Vagina (tissue), 2 donors: ENCODE results near the gene HLA-DQA2. TPM values are rescaled to one million over a fixed set of nuclear protein-coding genes. Genes with fewer than 3 reads are reported as not detected.

Experiments
- DNase-seq, 2 donors: peaks; one replicate each; pipeline ENCODE4 v3.0.0-alpha.2; 2017; ENCODE audit errors: extremely low spot score in 2 of 2
- H3K27ac ChIP-seq: fragments of 200-600 bp; sonication (generic); one replicate; pipeline ENCODE4 v1.5.1; 2019
- H3K27me3 ChIP-seq: fragments of 200-600 bp; sonication (generic); one replicate; pipeline ENCODE4 v1.5.1; 2019
- H3K36me3 ChIP-seq, 2 donors: fragments of 200-600 bp; sonication (generic); one replicate each; pipeline ENCODE4 v1.5.1; 2017 to 2019
- H3K4me1 ChIP-seq: fragments of 200-600 bp; sonication (generic); one replicate; pipeline ENCODE4 v1.5.1; 2019
- H3K4me3 ChIP-seq, 2 donors: fragments of 200-600 bp; sonication (generic); 1 replicate in 1 of 2; 2 replicates in 1 of 2; pipeline ENCODE4 v1.5.1; 2016 to 2019
- H3K9me3 ChIP-seq: fragments of 200-600 bp; sonication (generic); one replicate; pipeline ENCODE4 v1.5.1; 2019
- CTCF ChIP-seq, 3 experiments: fragments of 450-650 bp in 2 of 3; fragments of 200-600 bp in 1 of 3; sonication (generic) in 1 of 3; IDR thresholded peaks; one replicate each; pipeline ENCODE4 v1.5.1; 2017 to 2019; ENCODE audit warnings: antibody characterized with exemption in 3 of 3, mild to moderate bottlenecking in 2 of 3, moderate library complexity in 2 of 3
- POLR2A ChIP-seq, 2 donors: fragments of 450-650 bp; IDR thresholded peaks; one replicate each; pipeline ENCODE4 v1.6.1; 2017; ENCODE audit warnings: antibody characterized with exemption in 2 of 2, mild to moderate bottlenecking in 2 of 2, moderate library complexity in 2 of 2
- POLR2AphosphoS5 ChIP-seq, 2 donors: sonication (generic); formaldehyde crosslinking; IDR thresholded peaks; one replicate each; pipeline ENCODE4 v1.9.0; 2017; ENCODE audit warnings: antibody characterized with exemption in 2 of 2, mild to moderate bottlenecking in 2 of 2, low read depth in 1 of 2; ENCODE audit not compliant: insufficient read depth in 1 of 2
- intact Hi-C: fragments of 100-400 bp; cut with DNase I; formaldehyde crosslinking; loops from one replicate; pipeline ENCODE4 v1.15.1; 2023
- total RNA-seq: library from RNA; depleted of rRNA; stranded (reverse); fragments of >200 nt; gene quantifications from one replicate; pipeline ENCODE4 v1.2.3, GENCODE V29; 2016

HLA-DQA2 gene
- total RNA-seq, 1 donor from 2014 or later: 2.2 TPM

DNA sequence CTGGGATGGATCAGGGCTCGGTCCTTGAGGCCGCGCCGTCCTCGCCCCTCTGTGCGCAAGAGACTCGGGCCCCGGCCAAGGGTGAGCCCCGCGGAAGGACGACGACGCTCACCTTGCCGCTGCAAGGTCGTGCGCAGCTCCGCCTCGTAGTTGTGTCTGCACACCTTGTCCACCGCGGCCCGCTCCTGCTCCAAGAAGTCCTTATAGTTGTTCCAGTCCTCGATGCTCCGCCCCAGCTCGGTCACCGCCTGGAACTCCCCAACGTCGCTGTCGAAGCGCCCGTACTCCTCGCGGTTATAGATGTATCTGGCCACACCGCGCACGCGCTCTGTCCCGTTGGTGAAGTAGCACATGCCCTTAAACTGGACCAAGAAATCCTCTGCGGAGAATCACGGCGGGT, 20.4 kb downstream of the HLA-DQA2 start:
- no peak for DNase-seq

GRCh38 chr6:32763421-32763820, 22.2 kb downstream of the HLA-DQA2 start, which contains the start of gene HLA-DQB2:
Gene HLA-DQB2, minus strand, starts transcription at chr6:32763532. Its CDS starts 62 bp downstream, at chr6:32763470.
- H3K36me3 ChIP-seq: no peaks in the 10 kb centered on the region
- H3K27me3 ChIP-seq: no peaks in the 10 kb centered on the region
- H3K9me3 ChIP-seq: no peaks in the 10 kb centered on the region
- no peak for DNase-seq
- no peak within 1 kb of the TSS for H3K4me3 ChIP-seq
- no peak within 1 kb of the TSS for H3K27ac ChIP-seq
- no peaks in the 10 kb centered on the region for H3K4me1 ChIP-seq
- intact Hi-C loops: no loop called here
- no peak for TF ChIP-seq CTCF (IDR thresholded peaks at IDR 0.05)
- TF ChIP-seq POLR2AphosphoS5 (IDR thresholded peaks at IDR 0.05; ENCODE audit: insufficient read depth in 1 of 2, low read depth in 1 of 2): no peak
- no peak for TF ChIP-seq POLR2A (IDR thresholded peaks at IDR 0.05)

More for the DNA sequence above, 20.4 kb downstream of the HLA-DQA2 start:
- H3K9me3 ChIP-seq: no peaks in the 10 kb centered on the region
- TF ChIP-seq CTCF (IDR thresholded peaks at IDR 0.05): no peak
- TF ChIP-seq POLR2AphosphoS5 (IDR thresholded peaks at IDR 0.05; ENCODE audit: insufficient read depth in 1 of 2, low read depth in 1 of 2): no peak
- no peak for TF ChIP-seq POLR2A (IDR thresholded peaks at IDR 0.05)
- no peaks in the 10 kb centered on the region for H3K4me1 ChIP-seq
- H3K27ac ChIP-seq: no peak overlapping the region
- no peaks in the 10 kb centered on the region for H3K36me3 ChIP-seq
- intact Hi-C loops: no loop called here
- H3K4me3 ChIP-seq: no peak overlapping the region
- no peaks in the 10 kb centered on the region for H3K27me3 ChIP-seq

- intact Hi-C loops: no loop called here
- Histone ChIP-seq H3K4me1 (no peaks in the 10 kb centered on the region), H3K27ac (no peak overlapping the region), H3K27me3 (no peaks in the 10 kb centered on the region), H3K36me3 (no peaks in the 10 kb centered on the region), H3K9me3 (no peaks in the 10 kb centered on the region), H3K4me3 (no peak overlapping the region)
- TF ChIP-seq POLR2AphosphoS5 (IDR thresholded peaks at IDR 0.05; ENCODE audit: insufficient read depth in 1 of 2, low read depth in 1 of 2): no peak
- TF ChIP-seq POLR2A (IDR thresholded peaks at IDR 0.05): no peak
- no peak for TF ChIP-seq CTCF (IDR thresholded peaks at IDR 0.05)
- DNase-seq: no peak
These were observed 22.9 kb downstream of the HLA-DQA2 start for GRCh38 chr6:32764048-32764447.

DNA sequence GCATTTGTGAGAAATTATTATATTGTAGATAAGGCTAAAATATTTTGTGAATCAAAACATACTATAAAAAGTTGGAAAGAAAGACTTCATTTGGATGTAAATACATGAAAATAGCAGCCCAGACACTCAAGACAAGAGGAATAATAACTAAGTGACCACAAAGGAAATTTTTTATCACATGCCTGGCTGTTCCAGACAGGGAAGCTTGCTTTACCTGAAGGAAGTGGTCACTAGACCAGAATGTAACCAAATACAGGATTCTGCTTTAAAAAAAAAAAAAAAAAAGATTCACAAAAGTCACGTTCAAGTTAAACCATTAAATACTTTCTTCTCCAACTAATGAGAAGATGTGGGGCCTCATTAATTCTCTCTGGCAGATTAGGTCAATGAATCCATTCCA, 31.5 kb downstream of the HLA-DQA2 start:
- no peak for TF ChIP-seq CTCF (IDR thresholded peaks at IDR 0.05)
- TF ChIP-seq POLR2A (IDR thresholded peaks at IDR 0.05): no peak
- no peak for TF ChIP-seq POLR2AphosphoS5 (IDR thresholded peaks at IDR 0.05; ENCODE audit: insufficient read depth in 1 of 2, low read depth in 1 of 2)
- intact Hi-C loops: no loop called here

GRCh38 chr6:32774426-32774825, 33.2 kb downstream of the HLA-DQA2 start:
- Histone ChIP-seq H3K9me3 (no peaks in the 10 kb centered on the region), H3K36me3 (no peaks in the 10 kb centered on the region), H3K27me3 (no peaks in the 10 kb centered on the region), H3K4me3 (no peak overlapping the region), H3K4me1 (no peaks in the 10 kb centered on the region), H3K27ac (no peak overlapping the region)
- no peak for DNase-seq
- intact Hi-C loops: no loop called here
- TF ChIP-seq CTCF (IDR thresholded peaks at IDR 0.05): no peak
- TF ChIP-seq POLR2AphosphoS5 (IDR thresholded peaks at IDR 0.05; ENCODE audit: insufficient read depth in 1 of 2, low read depth in 1 of 2): no peak
- TF ChIP-seq POLR2A (IDR thresholded peaks at IDR 0.05): no peak

More for the DNA sequence above, 31.5 kb downstream of the HLA-DQA2 start:
- Histone ChIP-seq H3K9me3 (no peaks in the 10 kb centered on the region), H3K4me3 (no peak overlapping the region), H3K4me1 (no peaks in the 10 kb centered on the region), H3K27me3 (no peaks in the 10 kb centered on the region), H3K27ac (no peak overlapping the region), H3K36me3 (no peaks in the 10 kb centered on the region)
- no peak for DNase-seq
